Measurements from ENCODE around the gene GUK1.

GUK1 gene

DNA sequence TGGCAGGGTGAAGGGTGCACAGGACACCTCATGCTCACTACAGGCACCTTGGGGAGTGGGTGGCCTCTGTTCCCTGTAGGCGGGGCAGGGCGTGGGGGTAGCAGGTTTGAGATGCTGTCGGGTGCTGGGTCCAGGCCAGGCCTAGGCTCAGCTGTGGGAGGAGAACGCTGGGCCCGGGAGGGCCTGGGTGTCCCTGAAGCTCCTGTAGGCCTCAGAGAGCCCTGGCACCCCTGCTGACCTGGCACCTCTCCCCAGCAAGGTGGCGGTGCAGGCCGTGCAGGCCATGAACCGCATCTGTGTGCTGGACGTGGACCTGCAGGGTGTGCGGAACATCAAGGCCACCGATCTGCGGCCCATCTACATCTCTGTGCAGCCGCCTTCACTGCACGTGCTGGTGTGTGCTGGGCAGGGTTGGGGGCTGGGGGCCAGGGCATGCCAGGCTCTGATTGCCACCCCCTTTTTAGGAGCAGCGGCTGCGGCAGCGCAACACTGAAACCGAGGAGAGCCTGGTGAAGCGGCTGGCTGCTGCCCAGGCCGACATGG is 7.1 kb downstream of the GUK1 start:
- no peak for TF ChIP-seq CTCF (IDR thresholded peaks at IDR 0.05; ENCODE audit: control extremely low read depth, extremely low read depth, low read depth, missing control alignments)
- CTCF ChIA-PET, result interaction anchor here (0.8 kb wide), 1 partner anchor 18 kb away, joined by 3 read pairs; no protein-coding TSS in a partner anchor

DNA sequence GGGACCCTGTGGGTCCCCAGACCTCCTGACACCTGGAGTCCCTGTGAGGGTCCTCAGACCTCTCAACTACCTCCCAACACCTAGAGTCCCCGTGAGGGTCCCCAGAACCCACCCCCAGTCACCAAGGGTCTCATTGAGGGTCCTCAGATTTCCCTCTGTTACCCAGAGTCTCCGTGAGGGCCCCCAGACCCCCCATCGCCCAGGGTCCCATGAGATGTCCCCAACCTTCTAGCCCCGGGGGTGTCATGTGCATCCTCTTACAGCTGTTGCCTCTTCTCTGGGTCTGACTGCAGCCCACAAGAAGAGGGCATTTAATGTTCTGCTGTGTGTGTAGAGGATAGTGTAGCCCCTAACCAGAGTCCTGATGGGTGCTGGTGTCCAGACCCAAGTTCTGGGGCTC is 7.7 kb downstream of the GUK1 start:
- peak; percentile 10 for DNase-seq (ENCODE audit: extremely low spot score)
- ChIA-PET CTCF (interaction anchor here (1.9 kb wide), 1 partner anchor 17 kb away, joined by 8 read pairs; the partner anchor contains the start of gene IBA57), POLR2A (no interaction called here)
- no peak for TF ChIP-seq CTCF (IDR thresholded peaks at IDR 0.05; ENCODE audit: control extremely low read depth, extremely low read depth, low read depth, missing control alignments)

More for the DNA sequence above, 7.1 kb downstream of the GUK1 start:
- POLR2A ChIA-PET, result no interaction called here
- DNase-seq (ENCODE audit: extremely low spot score), result peak; percentile 14

DNA sequence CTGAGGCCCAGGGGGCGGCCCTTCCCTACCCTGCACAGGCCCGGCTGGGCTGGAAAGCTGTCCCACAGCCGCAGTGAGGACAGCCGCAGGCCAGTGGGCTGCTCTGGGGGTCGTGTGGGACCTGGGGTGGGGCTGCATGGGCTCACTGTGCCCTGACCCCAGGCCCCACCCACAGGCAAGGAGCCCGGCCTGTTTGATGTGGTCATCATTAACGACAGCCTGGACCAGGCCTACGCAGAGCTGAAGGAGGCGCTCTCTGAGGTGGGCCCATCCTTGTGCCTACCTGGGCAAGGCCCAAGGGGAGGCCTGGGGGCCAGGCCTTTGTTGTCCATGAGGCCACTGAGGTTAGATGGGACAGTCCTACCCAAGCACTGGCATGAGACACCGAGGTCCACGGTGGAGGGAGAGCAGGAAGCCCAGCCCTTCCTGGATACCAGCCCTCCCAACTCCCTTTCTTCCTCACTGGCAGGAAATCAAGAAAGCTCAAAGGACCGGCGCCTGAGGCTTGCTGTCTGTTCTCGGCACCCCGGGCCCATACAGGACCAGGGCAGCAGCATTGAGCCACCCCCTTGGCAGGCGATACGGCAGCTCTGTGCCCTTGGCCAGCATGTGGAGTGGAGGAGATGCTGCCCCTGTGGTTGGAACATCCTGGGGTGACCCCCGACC is 8.2 kb downstream of the GUK1 start:
- no peak for TF ChIP-seq CTCF (IDR thresholded peaks at IDR 0.05; ENCODE audit: control extremely low read depth, extremely low read depth, low read depth, missing control alignments)
- CTCF ChIA-PET, result interaction anchor here (1.0 to 1.9 kb wide), 2 partner anchors 17 to 18 kb away, joined by 3 to 8 read pairs; partner anchors contain the start of gene IBA57
- POLR2A ChIA-PET, result no interaction called here
- no peak for DNase-seq (ENCODE audit: extremely low spot score)

DNA sequence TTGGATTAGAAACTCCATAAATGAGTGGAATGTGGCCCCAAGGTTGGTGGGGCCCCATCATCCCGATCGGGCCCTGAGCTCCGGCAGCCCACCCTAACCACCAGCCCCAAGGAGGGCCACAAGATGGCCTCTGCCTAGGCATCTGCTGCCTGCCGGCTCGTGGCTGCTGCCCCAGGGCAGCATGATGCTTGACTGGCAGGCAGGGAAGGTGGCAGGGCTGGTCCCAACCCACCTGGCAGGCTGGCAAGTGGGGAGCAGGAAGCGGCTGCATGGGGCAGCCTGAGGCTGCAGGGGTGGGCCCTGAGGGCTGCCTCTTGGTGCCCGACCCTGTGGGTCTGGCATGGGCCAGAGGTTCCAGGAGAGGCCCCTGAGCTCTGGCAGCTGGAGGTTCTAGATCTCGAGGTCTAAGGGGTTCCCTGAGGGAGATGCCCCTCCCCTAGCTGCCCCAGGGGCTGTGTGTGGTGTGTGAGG is 8.9 kb downstream of the GUK1 start:
- ChIA-PET CTCF (interaction anchor here (1.0 to 1.9 kb wide), 3 partner anchors 13 to 19 kb away, joined by 3 to 8 read pairs (median 3); partner anchors contain the start of gene IBA57), POLR2A (no interaction called here)
- DNase-seq (ENCODE audit: extremely low spot score), result no peak
- no peak for TF ChIP-seq CTCF (IDR thresholded peaks at IDR 0.05; ENCODE audit: control extremely low read depth, extremely low read depth, low read depth, missing control alignments)

DNA sequence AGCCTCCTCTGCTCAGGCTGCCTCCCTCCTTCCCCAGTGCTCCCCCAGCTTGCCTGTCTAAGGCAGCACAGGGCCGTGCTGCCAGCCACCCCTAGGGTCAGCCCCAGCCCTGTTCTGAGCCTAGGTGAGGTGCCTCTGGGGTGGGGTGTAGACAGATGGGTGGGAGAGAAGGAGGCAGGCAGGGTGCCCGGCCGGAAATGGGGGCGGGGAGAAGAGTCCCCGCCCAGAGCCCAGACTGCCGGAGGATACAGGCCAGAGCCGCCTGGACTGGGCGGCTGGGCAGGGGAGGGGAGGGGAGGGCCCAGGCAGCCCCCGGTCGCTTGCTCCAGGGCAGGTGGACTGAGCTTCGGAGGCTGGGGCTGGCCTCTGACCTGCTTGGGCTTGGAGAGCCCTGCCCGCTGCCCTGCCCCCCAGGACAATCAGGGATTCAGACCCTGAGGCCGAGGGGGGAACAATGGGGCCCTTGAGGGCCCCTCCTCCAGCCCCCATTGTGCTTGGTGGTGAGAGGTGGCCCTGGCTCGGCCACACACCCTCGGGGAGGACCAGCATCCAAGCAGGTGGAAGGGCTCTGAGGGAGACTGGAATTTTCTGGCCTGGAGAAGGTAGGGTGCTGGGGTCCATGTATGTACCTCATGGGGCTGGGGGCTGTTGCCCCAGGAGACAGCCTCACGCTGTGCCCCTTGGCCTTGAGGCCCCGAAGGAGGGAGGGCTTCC is 9.5 kb downstream of the GUK1 start, which contains the start of gene GJC2:
Gene GJC2, plus strand, starts transcription at position 525 of the 714 bp plus-strand sequence. CDS start 7,829 bp downstream, outside the sequence.
- DNase-seq (ENCODE audit: extremely low spot score), result no peak
- POLR2A ChIA-PET, result interaction anchor here (0.6 kb wide), 1 partner anchor 257 kb away, joined by 3 read pairs; the partner anchor contains the start of gene TRIM11
- CTCF ChIA-PET, result interaction anchor here (1.0 to 1.9 kb wide), 3 partner anchors 12 to 16 kb away, joined by 3 to 8 read pairs (median 3); partner anchors contain the start of gene IBA57
- TF ChIP-seq CTCF (IDR thresholded peaks at IDR 0.05; ENCODE audit: control extremely low read depth, extremely low read depth, low read depth, missing control alignments), result no peak

- CTCF ChIA-PET, result interaction anchor here (0.9 to 1.5 kb wide), 3 partner anchors 11 to 17 kb away, joined by 3 to 5 read pairs (median 3); partner anchors contain the start of gene IBA57
- TF ChIP-seq CTCF (IDR thresholded peaks at IDR 0.05; ENCODE audit: control extremely low read depth, extremely low read depth, low read depth, missing control alignments), result no peak
- POLR2A ChIA-PET, result interaction anchor here (0.6 kb wide), 1 partner anchor 256 kb away, joined by 3 read pairs; the partner anchor contains the start of gene TRIM11
- DNase-seq (ENCODE audit: extremely low spot score), result no peak
Measured at GRCh38 chr1:228150120-228150460, 10.0 kb downstream of the GUK1 start.
